Measurements from ENCODE around the gene SF3A1. TPM values are rescaled to one million over a fixed set of nuclear protein-coding genes. Genes with fewer than 3 reads are reported as not detected.

SF3A1 gene
- total and polyA plus RNA-seq, 2 experiments from 2014 or later: 45.8 to 84.6 TPM

GRCh38 chr22:30301995-30302809 lies 54.5 kb downstream of the SF3A1 start:
- TF ChIP-seq EZH2 (IDR thresholded peaks at IDR 0.05; ENCODE audit: borderline replicate concordance) (no peak), CTCF (IDR thresholded peaks at IDR 0.05; ENCODE audit: poor library complexity) (no peak), EZH2phosphoT487 (IDR thresholded peaks at IDR 0.05; ENCODE audit: low read depth, severe bottlenecking, unreplicated experiment) (no peak)
- H4K20me1 ChIP-seq (ENCODE audit: insufficient read depth, poor library complexity, severe bottlenecking): peaks cover 10% of the 10 kb centered on the region

DNA sequence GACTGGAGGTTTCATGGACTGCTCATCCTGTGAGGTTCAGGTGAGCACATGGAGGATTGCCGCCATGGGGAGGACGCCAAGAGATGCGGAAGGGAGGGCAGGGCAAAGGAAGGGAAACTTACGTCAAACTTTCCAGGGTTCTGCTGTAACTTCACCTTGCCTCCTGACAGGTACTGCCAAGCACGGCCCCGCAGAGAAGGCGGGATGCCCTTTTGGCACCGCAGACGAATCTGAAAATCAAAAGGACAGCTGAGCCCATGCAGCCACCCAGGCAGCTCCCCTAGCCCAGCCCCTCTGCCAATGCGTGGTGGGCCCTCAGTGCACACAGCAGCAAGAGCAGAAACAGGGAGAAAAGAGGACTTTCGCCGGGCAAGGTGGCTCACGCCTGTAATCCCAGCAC lies 57.4 kb downstream of the SF3A1 start:
- H4K20me1 ChIP-seq (ENCODE audit: insufficient read depth, poor library complexity, severe bottlenecking): peaks cover 3% of the 10 kb centered on the region
- H3K36me3 ChIP-seq (replicated peaks; ENCODE audit: insufficient read depth, low read depth): no peaks in the 10 kb centered on the region
- no peak overlapping the region for H3K4me3 ChIP-seq
- no peaks in the 10 kb centered on the region for H3K9me2 ChIP-seq (replicated peaks; ENCODE audit: insufficient read depth)
- H3K27me3 ChIP-seq: no peaks in the 10 kb centered on the region
- H3K9me3 ChIP-seq (ENCODE audit: low read depth): no peaks in the 10 kb centered on the region
- H3K27ac ChIP-seq: no peak overlapping the region
- 98% methylated on average over 13 of the region's 13 CpGs for WGBS (ENCODE audit: low lambda C conversion rate, missing lambda C conversion rate)
- no peak overlapping the region for H3K4me2 ChIP-seq
- TF ChIP-seq EZH2phosphoT487 (IDR thresholded peaks at IDR 0.05; ENCODE audit: low read depth, severe bottlenecking, unreplicated experiment) (no peak), CTCF (IDR thresholded peaks at IDR 0.05; ENCODE audit: poor library complexity) (no peak), EZH2 (IDR thresholded peaks at IDR 0.05; ENCODE audit: borderline replicate concordance) (no peak)
- H3K4me1 ChIP-seq (ENCODE audit: insufficient read depth): peaks cover 11% of the 10 kb centered on the region
- H3K79me2 ChIP-seq: peaks cover 13% of the 10 kb centered on the region
- DNase-seq (ENCODE audit: low spot score): no peak
- no peak overlapping the region for H2AFZ ChIP-seq

More at GRCh38 chr22:30301995-30302809, 54.5 kb downstream of the SF3A1 start:
- no peaks in the 10 kb centered on the region for H3K9me3 ChIP-seq (ENCODE audit: low read depth)
- no peak overlapping the region for H3K4me3 ChIP-seq
- H2AFZ ChIP-seq: no peak overlapping the region
- H3K27me3 ChIP-seq: no peaks in the 10 kb centered on the region
- peak; percentile 63 for DNase-seq (ENCODE audit: low spot score)
- peaks cover 26% of the 10 kb centered on the region for H3K4me1 ChIP-seq (ENCODE audit: insufficient read depth)
- no peak overlapping the region for H3K4me2 ChIP-seq
- no peaks in the 10 kb centered on the region for H3K9me2 ChIP-seq (replicated peaks; ENCODE audit: insufficient read depth)
- WGBS (ENCODE audit: low lambda C conversion rate, missing lambda C conversion rate): 65% methylated on average over 8 of the region's 9 CpGs
- H3K27ac ChIP-seq: peak overlapping the region; percentile 73
- peaks cover 31% of the 10 kb centered on the region for H3K79me2 ChIP-seq
- no peaks in the 10 kb centered on the region for H3K36me3 ChIP-seq (replicated peaks; ENCODE audit: insufficient read depth, low read depth)

DNA sequence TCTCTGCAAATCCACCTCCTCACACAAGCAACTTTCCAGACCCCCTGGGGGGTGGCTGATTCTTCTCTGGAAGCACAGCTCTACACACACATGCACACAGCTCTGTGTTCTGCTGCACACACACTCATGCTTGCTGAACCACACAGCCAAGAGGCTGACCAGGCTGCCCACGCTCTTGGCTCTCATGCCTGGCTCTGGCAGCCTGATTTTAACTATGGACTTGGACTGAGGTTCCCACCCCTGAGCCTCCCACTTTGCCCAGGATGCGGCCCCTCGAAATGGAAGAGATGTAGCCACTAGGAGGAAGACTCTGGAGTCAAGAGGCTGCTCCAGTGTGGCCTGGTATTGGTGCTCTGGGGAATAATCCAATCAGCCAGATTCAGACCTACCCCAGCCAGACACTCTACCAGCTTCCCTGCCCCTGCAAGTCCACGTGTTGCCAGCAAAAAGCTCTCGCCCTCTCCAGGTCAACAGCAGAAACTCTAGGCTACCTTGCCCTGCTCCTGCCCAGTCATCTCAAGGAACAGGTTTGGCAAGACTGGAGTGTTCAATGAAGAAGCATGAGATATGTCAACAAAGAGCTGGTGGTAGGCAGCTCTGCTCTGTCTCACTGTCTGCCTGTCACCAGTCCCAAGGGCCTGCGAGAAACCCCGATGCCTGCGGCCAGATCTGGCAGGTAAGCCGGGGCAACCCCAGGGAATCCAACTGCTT lies 58.5 kb downstream of the SF3A1 start:
- Histone ChIP-seq H3K4me2 (no peak overlapping the region), H3K79me2 (peaks cover 4% of the 10 kb centered on the region), H3K27ac (peak overlapping the region; percentile 37), H3K4me1 (ENCODE audit: insufficient read depth) (peaks cover 11% of the 10 kb centered on the region), H4K20me1 (ENCODE audit: insufficient read depth, poor library complexity, severe bottlenecking) (no peaks in the 10 kb centered on the region), H3K9me3 (ENCODE audit: low read depth) (no peaks in the 10 kb centered on the region), H3K36me3 (replicated peaks; ENCODE audit: insufficient read depth, low read depth) (no peaks in the 10 kb centered on the region), H3K27me3 (no peaks in the 10 kb centered on the region), H3K4me3 (no peak overlapping the region), H3K9me2 (replicated peaks; ENCODE audit: insufficient read depth) (no peaks in the 10 kb centered on the region), H2AFZ (no peak overlapping the region)
- DNase-seq (ENCODE audit: low spot score): peak; percentile 58
- 61% methylated on average over 9 of the region's 9 CpGs for WGBS (ENCODE audit: low lambda C conversion rate, missing lambda C conversion rate)
- TF ChIP-seq CTCF (IDR thresholded peaks at IDR 0.05; ENCODE audit: poor library complexity) (no peak), EZH2phosphoT487 (IDR thresholded peaks at IDR 0.05; ENCODE audit: low read depth, severe bottlenecking, unreplicated experiment) (no peak), EZH2 (IDR thresholded peaks at IDR 0.05; ENCODE audit: borderline replicate concordance) (no peak)

Data from hepatocyte (in vitro differentiated cells).